PC-9 (cell line): ENCODE measurements around the gene SELENOF. TPM values are rescaled to one million over a fixed set of nuclear protein-coding genes. Genes with fewer than 3 reads are reported as not detected.

Source experiments
- BruUV-seq: library from RNA; stranded (reverse); fragments of 400-500 nt; replicated peaks from 2 replicates; lab custom pipeline; 2021; lab: Mats Ljungman, UMichigan
- CTCF ChIA-PET: fragments of 300-600 bp; sonication (Branson Sonifier 250); formaldehyde crosslinking; loops from one replicate; lab custom pipeline; 2022; ENCODE audit warnings: antibody characterized with exemption; lab: Charles Lee
- POLR2A ChIA-PET: fragments of 300-600 bp; sonication (Branson Sonifier 250); formaldehyde crosslinking; loops from one replicate; lab custom pipeline; 2022; ENCODE audit warnings: antibody characterized with exemption; ENCODE audit not compliant: unreplicated experiment; lab: Charles Lee
- DNase-seq, 2 experiments: peaks; one replicate each; pipeline versions ENCODE4 v3.0.0 to v3.0.0-alpha.2; 2015 to 2022; ENCODE audit warnings: mixed read lengths in 1 of 2
- H2AFZ ChIP-seq: fragments of 200-600 bp; sonication (generic); 2 replicates; pipeline ENCODE4 v1.8.1; 2017; ENCODE audit warnings: antibody characterized with exemption
- H3F3A ChIP-seq: fragments of 200-600 bp; sonication (generic); 2 replicates; pipeline ENCODE4 v1.8.1; 2017; ENCODE audit warnings: antibody characterized with exemption, mild to moderate bottlenecking, low read depth; ENCODE audit not compliant: insufficient read depth
- H3K27ac ChIP-seq: fragments of 200-600 bp; sonication (generic); 2 replicates; pipeline ENCODE4 v1.6.1; 2016; ENCODE audit warnings: mixed run types
- H3K27me3 ChIP-seq: fragments of 200-600 bp; sonication (generic); 2 replicates; pipeline ENCODE4 v1.6.1; 2016; ENCODE audit warnings: low read depth, mixed run types; ENCODE audit not compliant: insufficient read depth
- H3K36me3 ChIP-seq: fragments of 200-600 bp; sonication (generic); 2 replicates; pipeline ENCODE4 v1.6.1; 2016; ENCODE audit warnings: low read depth, mixed run types
- H3K4me1 ChIP-seq: fragments of 200-600 bp; sonication (generic); replicated peaks from 2 replicates; pipeline ENCODE4 v1.6.1; 2016; ENCODE audit warnings: mixed run types; ENCODE audit not compliant: insufficient read depth
- H3K4me2 ChIP-seq: fragments of 200-600 bp; sonication (generic); 2 replicates; pipeline ENCODE4 v1.6.1; 2017; ENCODE audit warnings: mixed run types
- H3K4me3 ChIP-seq: fragments of 200-600 bp; sonication (generic); 2 replicates; pipeline ENCODE4 v1.6.1; 2016; ENCODE audit warnings: mixed run types
- H3K79me2 ChIP-seq: fragments of 200-600 bp; sonication (generic); 2 replicates; pipeline ENCODE4 v1.6.1; 2017; ENCODE audit warnings: low read depth, mixed run types
- H3K9me2 ChIP-seq: fragments of 200-600 bp; sonication (generic); 2 replicates; pipeline ENCODE4 v1.8.1; 2017; ENCODE audit warnings: mild to moderate bottlenecking; ENCODE audit not compliant: insufficient read depth
- H3K9me3 ChIP-seq: fragments of 200-600 bp; sonication (generic); 2 replicates; pipeline ENCODE4 v1.8.1; 2016; ENCODE audit warnings: low read depth; ENCODE audit not compliant: insufficient read depth
- H4K20me1 ChIP-seq: fragments of 200-600 bp; sonication (generic); 2 replicates; pipeline ENCODE4 v1.8.1; 2017; ENCODE audit not compliant: insufficient read depth
- CTCF ChIP-seq: fragments of 200-600 bp; sonication (generic); conservative IDR thresholded peaks from 2 replicates; pipeline ENCODE4 v1.6.1; 2017; ENCODE audit warnings: mixed run types, antibody characterized with exemption, mild to moderate bottlenecking, moderate library complexity
- EZH2 ChIP-seq: fragments of 200-600 bp; sonication (generic); IDR thresholded peaks from 2 replicates; pipeline ENCODE4 v1.8.0; 2017; ENCODE audit warnings: antibody characterized with exemption, low read depth
- intact Hi-C: fragments of 100-400 bp; cut with micrococcal nuclease; formaldehyde crosslinking; loops from one replicate; pipeline ENCODE4 v1.10.0; 2022; ENCODE audit not compliant: unreplicated experiment
- total RNA-seq: library from RNA; stranded (reverse); gene quantifications from 2 replicates; pipeline ENCODE4 v1.2.3, GENCODE V29; 2021

SELENOF gene
- total RNA-seq, 1 experiment from 2014 or later, result 137 TPM

GRCh38 chr1:86939406-86939805 is 25.5 kb upstream of the SELENOF start:
- Histone ChIP-seq H3K9me3 (no peaks in the 10 kb centered on the region), H3K79me2 (peaks cover 28% of the 10 kb centered on the region), H3K9me2 (no peaks in the 10 kb centered on the region), H3K4me2 (no peak overlapping the region), H4K20me1 (no peaks in the 10 kb centered on the region), H3K36me3 (no peaks in the 10 kb centered on the region), H3K27ac (no peak overlapping the region), H3K4me3 (no peak overlapping the region), H2AFZ (no peak overlapping the region), H3F3A (no peaks in the 10 kb centered on the region), H3K27me3 (no peaks in the 10 kb centered on the region), H3K4me1 (peaks cover 8% of the 10 kb centered on the region; the same call in 1 of the 2 replicates)
- intact Hi-C loops, result no loop called here
- no peak for DNase-seq
- POLR2A ChIA-PET, result no interaction called here
- TF ChIP-seq CTCF (no peak), EZH2 (no peak)
- CTCF ChIA-PET, result no interaction called here
- no TSS peak for BruUV-seq

- H3K36me3 ChIP-seq, result no peaks in the 10 kb centered on the region
- TF ChIP-seq EZH2 (no peak), CTCF (no peak)
- H3K27me3 ChIP-seq, result no peaks in the 10 kb centered on the region
- no peak for DNase-seq
- H2AFZ ChIP-seq, result no peak overlapping the region
- ChIA-PET CTCF (no interaction called here), POLR2A (no interaction called here)
- H3K4me3 ChIP-seq, result no peak overlapping the region
- no peaks in the 10 kb centered on the region for H3F3A ChIP-seq
- H3K79me2 ChIP-seq, result peaks cover 28% of the 10 kb centered on the region
- no peaks in the 10 kb centered on the region for H3K9me2 ChIP-seq
- intact Hi-C loops, result no loop called here
- H4K20me1 ChIP-seq, result no peaks in the 10 kb centered on the region
- peaks cover 8% of the 10 kb centered on the region; the same call in 1 of the 2 replicates for H3K4me1 ChIP-seq
- H3K27ac ChIP-seq, result no peak overlapping the region
- no TSS peak for BruUV-seq
- H3K9me3 ChIP-seq, result no peaks in the 10 kb centered on the region
- no peak overlapping the region for H3K4me2 ChIP-seq
Observed at GRCh38 chr1:86938855-86939254, 24.9 kb upstream of the SELENOF start.

GRCh38 chr1:86938450-86938849 is 24.5 kb upstream of the SELENOF start:
- H3K27ac ChIP-seq, result no peak overlapping the region
- no peaks in the 10 kb centered on the region for H3F3A ChIP-seq
- H3K9me3 ChIP-seq, result no peaks in the 10 kb centered on the region
- TF ChIP-seq CTCF (no peak), EZH2 (no peak)
- peaks cover 8% of the 10 kb centered on the region; the same call in 1 of the 2 replicates for H3K4me1 ChIP-seq
- H2AFZ ChIP-seq, result no peak overlapping the region
- H3K4me3 ChIP-seq, result no peak overlapping the region
- no TSS peak for BruUV-seq
- no peaks in the 10 kb centered on the region for H3K27me3 ChIP-seq
- ChIA-PET CTCF (no interaction called here), POLR2A (interaction anchor here (0.6 kb wide), 1 partner anchor 24 kb away, joined by 3 read pairs; the partner anchor contains the start of genes HS2ST1 and SELENOF)
- no peaks in the 10 kb centered on the region for H3K9me2 ChIP-seq
- H3K79me2 ChIP-seq, result peaks cover 28% of the 10 kb centered on the region
- no peaks in the 10 kb centered on the region for H4K20me1 ChIP-seq
- no peak overlapping the region for H3K4me2 ChIP-seq
- H3K36me3 ChIP-seq, result no peaks in the 10 kb centered on the region
- DNase-seq, result no peak
- intact Hi-C loops, result no loop called here
